Measurements from ENCODE around the gene MAP1B. TPM values are rescaled to one million over a fixed set of nuclear protein-coding genes. Genes with fewer than 3 reads are reported as not detected.

MAP1B gene
- total RNA-seq, 1 experiment from 2014 or later: 135 TPM

DNA sequence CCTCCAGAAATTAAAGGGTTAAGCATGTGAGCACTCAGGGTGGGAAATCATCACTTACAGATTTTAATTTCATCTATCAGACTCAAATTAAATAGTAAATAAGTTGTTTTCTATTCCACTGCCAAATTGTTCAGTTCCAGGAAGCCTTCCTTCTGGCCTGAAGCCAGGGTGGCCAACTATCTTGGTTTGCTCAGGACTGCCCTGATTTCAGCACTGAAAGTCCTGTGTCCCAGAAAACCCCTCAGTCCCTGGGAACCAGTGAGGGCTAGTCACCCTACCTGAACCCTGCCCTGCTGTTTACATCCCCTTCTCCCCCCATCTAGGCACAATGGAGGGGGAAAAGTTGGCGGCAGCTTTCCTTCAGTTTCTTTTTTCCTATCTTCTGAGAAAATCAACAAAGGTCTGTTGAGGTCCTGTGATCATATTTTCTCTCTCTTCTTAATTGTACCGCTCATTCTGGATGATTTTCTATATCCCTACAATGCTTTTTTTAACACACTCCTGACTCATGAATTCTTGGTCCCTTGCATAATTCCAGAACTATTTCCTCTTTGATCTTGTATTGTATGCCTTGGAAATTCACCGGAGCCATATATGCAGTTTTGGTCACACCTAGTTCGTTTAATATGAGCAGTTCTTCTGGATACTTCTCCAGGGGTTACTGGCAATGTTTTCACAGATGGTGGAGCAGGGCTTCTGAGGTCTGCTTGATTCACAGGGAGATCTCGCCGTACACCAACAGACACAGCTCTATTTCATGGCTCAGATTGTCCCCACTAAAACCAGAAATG is 103.8 kb downstream of the MAP1B start:
- Histone ChIP-seq H3K9me3 (ENCODE audit: low read depth, low read length, poor library complexity, severe bottlenecking) (no peaks in the 10 kb centered on the region), H3K4me3 (ENCODE audit: low read depth, low read length, poor library complexity, severe bottlenecking) (no peak overlapping the region), H3K4me1 (ENCODE audit: insufficient read depth, low read length, poor library complexity, severe bottlenecking) (peaks cover 32% of the 10 kb centered on the region), H3K36me3 (ENCODE audit: insufficient read depth, low read length, poor library complexity, severe bottlenecking) (peaks cover 3% of the 10 kb centered on the region), H3K27ac (ENCODE audit: low read depth, low read length, poor library complexity, severe bottlenecking) (no peak overlapping the region), H3K27me3 (replicated peaks; ENCODE audit: insufficient read depth, low read depth, low read length, poor library complexity) (no peaks in the 10 kb centered on the region)
- intact Hi-C loops (cut with micrococcal nuclease; ENCODE audit: unreplicated experiment): no loop called here
- BruUV-seq (replicated peaks): no TSS peak
- TF ChIP-seq, protein P1, sequence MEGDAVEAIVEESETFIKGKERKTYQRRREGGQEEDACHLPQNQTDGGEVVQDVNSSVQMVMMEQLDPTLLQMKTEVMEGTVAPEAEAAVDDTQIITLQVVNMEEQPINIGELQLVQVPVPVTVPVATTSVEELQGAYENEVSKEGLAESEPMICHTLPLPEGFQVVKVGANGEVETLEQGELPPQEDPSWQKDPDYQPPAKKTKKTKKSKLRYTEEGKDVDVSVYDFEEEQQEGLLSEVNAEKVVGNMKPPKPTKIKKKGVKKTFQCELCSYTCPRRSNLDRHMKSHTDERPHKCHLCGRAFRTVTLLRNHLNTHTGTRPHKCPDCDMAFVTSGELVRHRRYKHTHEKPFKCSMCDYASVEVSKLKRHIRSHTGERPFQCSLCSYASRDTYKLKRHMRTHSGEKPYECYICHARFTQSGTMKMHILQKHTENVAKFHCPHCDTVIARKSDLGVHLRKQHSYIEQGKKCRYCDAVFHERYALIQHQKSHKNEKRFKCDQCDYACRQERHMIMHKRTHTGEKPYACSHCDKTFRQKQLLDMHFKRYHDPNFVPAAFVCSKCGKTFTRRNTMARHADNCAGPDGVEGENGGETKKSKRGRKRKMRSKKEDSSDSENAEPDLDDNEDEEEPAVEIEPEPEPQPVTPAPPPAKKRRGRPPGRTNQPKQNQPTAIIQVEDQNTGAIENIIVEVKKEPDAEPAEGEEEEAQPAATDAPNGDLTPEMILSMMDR (conservative IDR thresholded peaks at IDR 0.05; ENCODE audit: low read depth, low read length): no peak
- TF ChIP-seq EZH2 (IDR thresholded peaks at IDR 0.05; ENCODE audit: borderline replicate concordance, low read depth, low read length, poor library complexity, severe bottlenecking): no peak
- ChIA-PET CTCF (no interaction called here), POLR2A (ENCODE audit: low non-redundant PET) (no interaction called here)
- DNase-seq (ENCODE audit: low spot score): no peak

DNA sequence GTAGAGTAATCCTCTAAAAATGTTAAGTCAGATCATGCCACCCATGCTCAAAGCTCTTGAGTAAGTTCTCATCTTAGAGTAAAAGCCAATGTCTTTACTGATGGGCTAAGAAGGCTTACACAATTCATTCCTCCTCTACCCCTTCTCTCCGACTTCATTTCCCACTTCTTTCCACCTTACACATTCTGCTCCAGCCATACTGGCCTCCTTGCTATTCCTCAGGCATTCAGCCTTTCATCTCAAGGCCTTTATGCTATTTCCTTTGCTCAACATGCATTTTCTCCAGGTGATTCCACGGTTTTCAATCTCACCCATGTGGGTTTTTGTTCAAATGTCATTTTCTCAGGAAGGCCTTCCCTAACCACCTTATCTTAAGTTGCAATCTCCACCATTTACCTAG is 104.9 kb downstream of the MAP1B start:
- no peak for DNase-seq (ENCODE audit: low spot score)
- no TSS peak for BruUV-seq (replicated peaks)
- peaks cover 32% of the 10 kb centered on the region for H3K4me1 ChIP-seq (ENCODE audit: insufficient read depth, low read length, poor library complexity, severe bottlenecking)
- H3K4me3 ChIP-seq (ENCODE audit: low read depth, low read length, poor library complexity, severe bottlenecking): no peak overlapping the region
- ChIA-PET CTCF (no interaction called here), POLR2A (ENCODE audit: low non-redundant PET) (no interaction called here)
- no peaks in the 10 kb centered on the region for H3K27me3 ChIP-seq (replicated peaks; ENCODE audit: insufficient read depth, low read depth, low read length, poor library complexity)
- no peaks in the 10 kb centered on the region for H3K9me3 ChIP-seq (ENCODE audit: low read depth, low read length, poor library complexity, severe bottlenecking)
- peaks cover 3% of the 10 kb centered on the region for H3K36me3 ChIP-seq (ENCODE audit: insufficient read depth, low read length, poor library complexity, severe bottlenecking)
- intact Hi-C loops (cut with micrococcal nuclease; ENCODE audit: unreplicated experiment): no loop called here
- no peak overlapping the region for H3K27ac ChIP-seq (ENCODE audit: low read depth, low read length, poor library complexity, severe bottlenecking)
- TF ChIP-seq, protein P1 (conservative IDR thresholded peaks at IDR 0.05; ENCODE audit: low read depth, low read length): no peak
- TF ChIP-seq EZH2 (IDR thresholded peaks at IDR 0.05; ENCODE audit: borderline replicate concordance, low read depth, low read length, poor library complexity, severe bottlenecking): no peak

- Histone ChIP-seq H3K9me3 (ENCODE audit: low read depth, low read length, poor library complexity, severe bottlenecking) (no peaks in the 10 kb centered on the region), H3K4me1 (ENCODE audit: insufficient read depth, low read length, poor library complexity, severe bottlenecking) (peaks cover 28% of the 10 kb centered on the region), H3K27me3 (replicated peaks; ENCODE audit: insufficient read depth, low read depth, low read length, poor library complexity) (no peaks in the 10 kb centered on the region), H3K27ac (ENCODE audit: low read depth, low read length, poor library complexity, severe bottlenecking) (no peak overlapping the region), H3K36me3 (ENCODE audit: insufficient read depth, low read length, poor library complexity, severe bottlenecking) (peaks cover 5% of the 10 kb centered on the region), H3K4me3 (ENCODE audit: low read depth, low read length, poor library complexity, severe bottlenecking) (no peak overlapping the region)
- no peak for DNase-seq (ENCODE audit: low spot score)
- intact Hi-C loops (cut with micrococcal nuclease; ENCODE audit: unreplicated experiment): no loop called here
- no peak for TF ChIP-seq EZH2 (IDR thresholded peaks at IDR 0.05; ENCODE audit: borderline replicate concordance, low read depth, low read length, poor library complexity, severe bottlenecking)
- TF ChIP-seq, protein P1 (conservative IDR thresholded peaks at IDR 0.05; ENCODE audit: low read depth, low read length): no peak
- POLR2A ChIA-PET (ENCODE audit: low non-redundant PET): no interaction called here
- no TSS peak for BruUV-seq (replicated peaks)
- CTCF ChIA-PET: no interaction called here
Observed at GRCh38 chr5:72213482-72213881, 106.2 kb downstream of the MAP1B start.
